ENCODE data around the gene EFNA5. TPM values are rescaled to one million over a fixed set of nuclear protein-coding genes. Genes with fewer than 3 reads are reported as not detected.

EFNA5 gene
- total RNA-seq, 1 experiment from 2014 or later, result 0.22 TPM

- H3K9me2 ChIP-seq (ENCODE audit: insufficient read depth), result no peaks in the 10 kb centered on the region
- RAD21 ChIA-PET (ENCODE audit: low non-redundant PET in 1 of 2, low total read pairs in 2 of 2, uncharacterized antibody in 2 of 2, unreplicated experiment in 2 of 2), result no interaction called here
- TF ChIP-seq ZBTB33 (IDR thresholded peaks at IDR 0.05; ENCODE audit: extremely low read depth, insufficient replicate concordance, low read length), result no peak
- TF ChIP-seq POLR2A (IDR thresholded peaks at IDR 0.05; ENCODE audit: borderline replicate concordance, extremely low read depth, insufficient read depth, insufficient read length), result no peak
- TF ChIP-seq RAD21 (IDR thresholded peaks at IDR 0.05; ENCODE audit: low read depth), result no peak
- TF ChIP-seq CBX3 (IDR thresholded peaks at IDR 0.05; ENCODE audit: low read depth), result no peak
- TF ChIP-seq EZH2phosphoT487 (IDR thresholded peaks at IDR 0.05; ENCODE audit: borderline replicate concordance), result no peak
- no peak for TF ChIP-seq SP1 (IDR thresholded peaks at IDR 0.05; ENCODE audit: low read depth)
- TF ChIP-seq TCF7L2 (IDR thresholded peaks at IDR 0.05; ENCODE audit: borderline replicate concordance, extremely low read depth, insufficient read depth, insufficient read length), result no peak
- TF ChIP-seq SRF (IDR thresholded peaks at IDR 0.05; ENCODE audit: low read depth), result no peak
- TF ChIP-seq EZH2 (IDR thresholded peaks at IDR 0.05), result no peak
- no peak for TF ChIP-seq EGR1 (IDR thresholded peaks at IDR 0.05; ENCODE audit: low read depth)
- no peak for TF ChIP-seq YY1 (IDR thresholded peaks at IDR 0.05; ENCODE audit: extremely low read depth, insufficient replicate concordance, low read depth, low read length)
- H3K9me3 ChIP-seq (ENCODE audit: control insufficient read depth in 1 of 2, insufficient read depth in 1 of 2, low read depth in 1 of 2, low read length in 2 of 2), result no peaks in the 10 kb centered on the region
- H2AFZ ChIP-seq (ENCODE audit: low read depth, low read length, poor library complexity, severe bottlenecking), result no peak overlapping the region
- H3K36me3 ChIP-seq (ENCODE audit: control insufficient read depth in 1 of 2, insufficient read depth in 2 of 2, low read length in 2 of 2), result no peaks in the 10 kb centered on the region
- CTCF ChIA-PET, result no interaction called here
- DNase-seq (ENCODE audit: low read depth, low spot score) (no peak), ATAC-seq (no peak)
- H3K27ac ChIP-seq (ENCODE audit: low read depth, low read length), result no peak overlapping the region
- H4K20me1 ChIP-seq (ENCODE audit: insufficient read depth), result no peaks in the 10 kb centered on the region
- BruUV-seq (replicated peaks), result no TSS peak
- H3K4me3 ChIP-seq (replicated peaks in 1 of 2; ENCODE audit: low read depth in 1 of 2, low read length in 2 of 2), result no peak overlapping the region
- H3K4me1 ChIP-seq (ENCODE audit: control insufficient read depth in 1 of 2, insufficient read depth in 2 of 2, low read length in 2 of 2), result no peaks in the 10 kb centered on the region
- no peaks in the 10 kb centered on the region for H3K27me3 ChIP-seq (ENCODE audit: insufficient read depth, low read length)
- no peak overlapping the region for H3K9ac ChIP-seq (ENCODE audit: low read length)
- H3K4me2 ChIP-seq (ENCODE audit: low read length), result no peak overlapping the region
- H3K79me2 ChIP-seq (ENCODE audit: insufficient read depth, low read length), result no peaks in the 10 kb centered on the region
- intact Hi-C loops (cut with micrococcal nuclease), result no loop called here
- POLR2A ChIA-PET, result no interaction called here
Measured at GRCh38 chr5:107500347-107500746, 170.4 kb downstream of the EFNA5 start.
